ENCODE data around the gene BACE2. TPM values are rescaled to one million over a fixed set of nuclear protein-coding genes. Genes with fewer than 3 reads are reported as not detected.

BACE2 gene
- under 1 TPM; 0.32 to 0.73 TPM for total RNA-seq

DNA sequence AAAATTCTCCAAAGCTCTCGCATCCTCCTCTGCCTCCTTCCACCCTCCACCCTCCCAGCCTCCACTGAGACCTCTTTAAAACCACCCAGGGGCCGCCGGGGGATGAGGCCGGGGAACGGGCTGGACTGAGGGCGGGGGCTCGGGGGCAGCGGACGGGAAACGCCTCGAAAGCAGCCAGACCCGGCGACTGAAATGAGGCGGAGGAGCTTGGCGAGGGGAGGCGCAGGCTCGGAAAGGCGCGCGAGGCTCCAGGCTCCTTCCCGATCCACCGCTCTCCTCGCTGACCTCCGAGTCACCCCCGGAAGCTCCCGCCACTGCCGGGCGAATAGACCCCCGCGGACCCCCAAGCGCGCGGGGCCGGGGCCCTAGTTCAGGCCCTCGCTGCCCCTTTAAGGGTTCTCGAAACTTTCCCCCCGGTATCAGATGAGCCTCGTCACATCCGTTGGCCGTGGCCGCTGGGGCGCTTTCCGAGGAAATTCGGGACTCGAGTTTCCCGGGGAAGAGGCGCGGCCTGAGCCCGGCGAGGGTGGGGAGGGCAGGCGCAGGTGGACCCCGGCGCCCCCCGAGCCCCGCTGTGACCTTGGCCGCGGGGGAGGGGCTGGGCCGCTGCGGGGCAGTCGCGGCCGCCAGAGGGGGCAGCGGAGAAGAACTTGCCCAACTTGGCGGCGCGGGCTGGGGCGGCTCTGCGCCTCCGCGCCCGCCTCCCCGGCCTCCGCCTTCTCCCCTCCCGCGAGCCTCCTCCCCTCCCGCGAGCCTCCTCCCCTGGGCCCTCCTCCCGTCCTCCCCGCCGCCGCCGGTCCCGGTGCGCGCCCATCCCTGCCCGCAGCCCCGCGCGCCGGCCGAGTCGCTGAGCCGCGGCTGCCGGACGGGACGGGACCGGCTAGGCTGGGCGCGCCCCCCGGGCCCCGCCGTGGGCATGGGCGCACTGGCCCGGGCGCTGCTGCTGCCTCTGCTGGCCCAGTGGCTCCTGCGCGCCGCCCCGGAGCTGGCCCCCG lies at the start of gene BACE2:
Gene BACE2, plus strand, starts transcription at position 813 of the 995 bp plus-strand sequence. Its CDS starts 104 bp downstream, at position 917.
- CTCF ChIA-PET, result interaction anchor here (1.0 kb wide), 1 partner anchor 15 kb away, joined by 3 read pairs; no protein-coding TSS in a partner anchor
- POLR2A ChIA-PET, result no interaction called here

DNA sequence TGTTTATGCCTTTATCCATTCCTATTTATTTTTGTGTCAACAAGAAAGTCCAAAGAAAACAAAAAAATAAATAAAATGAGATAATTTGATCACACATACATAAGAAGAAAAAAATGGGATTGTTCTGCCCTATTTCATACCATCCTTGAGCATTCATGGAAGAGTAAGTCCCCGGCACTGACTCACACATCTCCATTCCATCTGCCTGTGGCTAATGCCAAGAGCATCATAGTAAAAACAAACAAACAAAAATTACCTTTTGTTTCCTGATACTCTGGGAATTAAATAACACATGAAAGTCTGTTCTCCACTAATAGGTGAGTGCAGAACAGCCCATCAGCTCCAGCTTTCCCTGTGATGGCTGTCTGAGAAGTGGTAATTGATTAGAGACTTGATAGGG lies 48.1 kb upstream of the BACE2 start:
- ChIA-PET CTCF (no interaction called here), POLR2A (no interaction called here)

DNA sequence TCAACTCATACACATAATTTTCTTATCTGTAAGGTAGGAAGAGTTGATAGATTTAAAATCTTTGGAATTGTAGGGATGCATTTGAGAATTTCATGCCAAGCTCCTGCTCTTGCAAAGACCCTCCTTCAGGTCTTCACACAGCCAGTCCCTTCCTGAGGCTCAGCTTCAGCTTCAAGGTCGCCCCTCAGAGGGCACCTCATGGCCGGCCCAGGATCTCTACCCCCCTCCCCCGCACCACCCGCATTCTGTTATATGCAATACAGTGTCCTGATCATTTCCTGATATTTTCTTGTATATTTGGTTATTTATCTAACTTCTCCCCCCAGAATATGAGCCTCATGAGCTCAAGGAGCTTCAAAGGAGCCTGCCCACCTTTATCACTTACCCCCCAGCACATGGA lies 47.0 kb upstream of the BACE2 start:
- ChIA-PET POLR2A (no interaction called here), CTCF (no interaction called here)

DNA sequence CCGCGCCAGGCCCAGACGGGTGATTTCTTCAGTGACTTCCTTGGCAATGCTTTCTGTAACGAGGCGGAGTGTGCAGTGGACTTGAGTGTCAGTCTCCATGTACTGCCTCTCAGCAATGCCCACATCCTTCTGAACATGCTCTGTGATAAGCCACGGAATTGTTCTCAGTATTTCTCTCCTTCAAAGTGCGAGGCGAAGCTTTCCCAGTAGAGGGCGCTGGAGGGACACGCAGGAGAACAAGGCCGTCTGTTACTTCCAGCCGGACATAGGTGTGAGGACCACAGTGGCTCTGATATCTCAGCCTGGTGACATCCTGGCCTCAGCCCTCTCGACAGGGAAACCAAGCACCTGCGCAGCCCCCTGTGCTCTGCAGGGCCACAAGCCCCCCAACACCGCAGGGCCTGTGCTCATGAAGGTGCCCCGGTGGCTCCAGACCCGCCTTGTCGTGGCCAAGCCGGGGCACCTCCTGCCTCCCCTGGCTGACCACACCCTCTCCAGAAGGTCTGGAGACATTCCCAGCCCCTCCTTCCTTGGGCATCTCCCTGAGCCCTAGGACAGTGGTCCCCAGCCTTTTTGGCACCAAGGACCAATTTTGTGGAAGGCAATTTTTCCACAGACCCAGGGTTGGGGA lies 46.1 kb upstream of the BACE2 start:
- ChIA-PET POLR2A (no interaction called here), CTCF (interaction anchor here (1.0 kb wide), 1 partner anchor 49 kb away, joined by 3 read pairs; no protein-coding TSS in a partner anchor)

DNA sequence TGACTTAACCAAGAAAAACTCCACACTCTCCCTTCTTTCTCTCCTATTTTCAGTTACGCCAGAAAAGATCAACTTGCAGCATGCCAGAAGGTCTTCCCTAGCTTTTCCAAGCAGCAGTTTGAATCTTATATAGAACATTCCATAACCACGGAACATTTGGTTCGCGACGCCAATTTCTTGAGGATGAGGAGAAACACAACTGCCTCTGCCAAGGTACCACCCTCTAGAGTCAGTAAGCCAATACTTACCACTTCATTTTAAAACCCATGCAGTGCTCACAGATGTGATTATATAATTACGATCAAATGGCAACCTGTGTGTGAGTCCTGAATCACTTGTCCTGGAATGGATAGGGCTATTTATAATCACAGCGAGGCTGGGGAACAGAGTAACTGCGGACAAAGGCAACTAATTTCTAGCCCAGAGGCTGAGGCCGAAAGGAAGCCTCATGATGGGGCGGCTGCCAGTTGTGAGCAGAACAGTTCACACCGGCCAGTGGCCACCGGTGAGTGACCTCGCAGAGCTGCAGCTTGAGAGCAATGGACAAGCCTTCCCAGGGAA lies 43.2 kb upstream of the BACE2 start:
- POLR2A ChIA-PET, result no interaction called here
- CTCF ChIA-PET, result no interaction called here

DNA sequence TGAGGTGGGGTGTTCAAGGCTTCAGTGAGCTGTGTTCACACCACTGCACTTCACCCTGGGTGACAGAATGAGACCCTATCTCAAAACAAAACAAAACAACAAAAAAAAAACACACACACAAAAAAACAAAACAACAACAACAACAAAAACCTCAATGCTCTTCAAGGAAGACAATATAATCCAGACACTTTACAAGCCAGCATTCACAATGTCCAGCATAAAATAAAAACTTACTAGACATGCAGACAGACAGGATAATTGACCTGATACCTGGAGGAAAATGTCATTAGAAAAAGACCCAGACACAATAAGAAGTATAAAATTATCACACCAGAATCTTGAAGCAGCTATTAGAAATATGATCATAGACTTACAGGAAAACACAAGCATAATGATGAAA lies 39.0 kb upstream of the BACE2 start:
- POLR2A ChIA-PET, result no interaction called here
- CTCF ChIA-PET, result no interaction called here

DNA sequence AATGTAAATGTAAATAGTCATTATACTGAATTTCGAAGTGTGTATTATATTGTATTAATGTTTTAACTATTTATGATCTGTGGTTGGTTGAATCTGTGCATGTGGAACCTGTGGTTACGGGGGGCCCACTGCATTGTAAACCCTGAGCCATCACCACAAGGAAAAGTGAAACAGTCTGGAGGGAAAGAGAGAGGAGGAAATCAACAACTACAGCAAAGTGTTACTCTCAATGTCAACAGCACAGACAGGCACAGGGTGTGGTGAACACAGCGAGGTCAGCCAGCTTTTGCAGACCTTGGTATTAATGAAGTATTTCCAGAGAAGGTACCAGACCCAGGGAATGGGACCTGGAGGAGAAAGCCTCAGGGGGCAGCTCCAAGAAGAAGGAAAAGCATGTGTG lies 37.1 kb upstream of the BACE2 start:
- ChIA-PET POLR2A (no interaction called here), CTCF (no interaction called here)

DNA sequence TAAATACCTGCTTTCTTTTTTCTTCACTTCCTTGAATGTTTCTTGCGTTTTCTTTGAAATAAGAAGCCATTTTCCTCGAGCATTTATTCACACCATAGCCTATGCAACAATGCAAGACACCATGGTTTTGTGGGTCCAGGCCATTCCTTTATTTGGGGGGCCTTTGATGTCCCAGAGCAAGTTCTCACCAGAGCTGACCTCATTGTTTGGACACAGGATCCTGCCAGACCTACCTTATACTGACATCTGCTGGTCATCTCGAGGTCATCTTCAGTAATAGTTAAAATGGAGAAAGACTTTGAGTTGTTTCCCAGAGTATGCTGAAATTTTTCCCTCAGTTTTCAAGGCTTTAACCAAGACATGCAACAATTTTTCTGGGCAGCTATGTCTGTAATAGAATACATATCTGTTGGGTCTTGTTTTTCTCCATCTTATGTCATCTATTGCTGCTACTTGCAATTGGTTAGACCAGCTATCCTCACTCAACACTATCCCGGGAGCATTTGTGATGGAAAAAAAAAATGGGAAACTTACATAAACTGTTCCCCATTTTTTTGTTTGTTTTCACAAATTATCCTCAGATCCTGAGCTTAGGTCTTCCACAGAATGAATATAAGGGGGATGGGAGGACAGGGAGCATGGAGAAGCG lies 34.0 kb upstream of the BACE2 start:
- ChIA-PET CTCF (no interaction called here), POLR2A (no interaction called here)

DNA sequence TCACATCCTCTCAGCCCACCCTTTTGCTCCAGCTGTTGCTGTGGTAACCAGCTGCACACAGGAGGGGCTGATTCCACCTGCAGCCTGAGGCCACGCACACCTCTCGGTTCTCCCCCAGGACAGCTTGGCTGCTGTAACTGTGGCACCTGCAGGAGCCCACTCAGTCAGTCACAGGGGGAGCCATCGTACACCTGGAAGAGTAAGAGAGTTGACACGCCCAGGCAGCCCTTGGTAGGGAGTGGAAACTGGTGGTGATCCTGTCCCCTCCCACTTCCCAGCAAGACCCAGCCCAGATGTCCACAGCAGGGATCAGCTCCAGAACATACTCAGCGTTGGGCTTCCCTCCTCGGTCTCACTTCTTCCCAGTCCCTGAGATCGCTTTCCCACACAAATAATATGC lies 32.2 kb upstream of the BACE2 start:
- CTCF ChIA-PET, result no interaction called here
- POLR2A ChIA-PET, result no interaction called here

DNA sequence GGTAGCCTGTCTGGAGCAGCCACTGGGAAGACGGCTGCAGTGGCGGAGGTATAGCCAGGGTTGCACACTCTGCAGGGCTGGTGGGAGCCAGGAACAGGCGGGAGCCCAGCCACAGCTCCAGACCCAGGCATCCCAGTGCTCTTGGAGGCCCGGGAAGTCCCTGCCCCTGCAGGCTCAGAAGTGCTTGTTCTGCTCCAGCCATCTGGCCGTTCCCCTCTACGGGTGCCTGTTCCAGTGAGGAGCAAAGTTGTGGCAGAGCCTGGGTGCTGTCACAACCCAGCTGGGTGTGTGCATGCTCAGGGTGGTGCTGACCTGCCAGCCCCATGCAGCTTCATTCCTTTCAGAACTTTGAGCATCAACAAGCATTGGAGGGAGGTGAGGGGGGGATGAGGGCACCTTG lies 31.7 kb upstream of the BACE2 start:
- ChIA-PET CTCF (no interaction called here), POLR2A (no interaction called here)

DNA sequence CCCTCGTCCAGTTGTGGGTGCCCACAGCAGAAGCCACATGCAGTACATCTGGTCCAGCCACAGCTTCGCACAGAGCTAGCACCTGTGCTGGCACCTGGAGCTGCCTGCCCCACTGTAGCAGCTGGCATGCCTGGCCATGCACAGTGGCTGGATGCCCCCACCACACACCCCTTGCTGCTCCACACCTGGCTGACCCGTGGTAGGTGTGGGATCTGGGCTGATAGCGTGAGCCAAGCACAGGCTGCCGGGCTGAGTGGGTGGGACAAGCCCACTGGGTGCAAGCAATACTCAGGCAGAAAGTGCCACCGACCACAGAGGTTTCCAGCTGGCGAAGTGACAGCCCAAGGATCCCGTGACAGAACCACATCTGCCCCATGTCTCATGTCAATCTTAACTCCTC lies 30.6 kb upstream of the BACE2 start:
- ChIA-PET CTCF (no interaction called here), POLR2A (no interaction called here)

DNA sequence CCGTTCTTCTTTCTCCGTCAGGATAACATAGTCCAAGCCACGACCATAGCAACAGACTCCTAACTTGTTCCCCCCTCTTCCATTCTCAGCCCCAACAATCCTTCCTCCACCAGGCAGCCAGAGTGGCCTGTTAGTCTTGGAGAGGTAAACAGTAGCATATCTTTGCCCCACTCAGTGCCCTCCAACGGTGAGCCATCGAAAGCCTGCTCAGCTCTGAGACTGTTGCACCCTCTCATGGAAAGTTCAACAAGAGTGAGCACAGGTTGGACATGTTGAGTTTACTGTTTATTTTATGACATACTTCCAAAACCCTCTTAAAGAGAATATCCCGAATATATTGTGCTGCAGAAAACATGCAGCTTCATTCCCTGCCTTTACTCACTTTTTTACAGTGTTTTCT lies 30.1 kb upstream of the BACE2 start:
- CTCF ChIA-PET, result no interaction called here
- POLR2A ChIA-PET, result no interaction called here

DNA sequence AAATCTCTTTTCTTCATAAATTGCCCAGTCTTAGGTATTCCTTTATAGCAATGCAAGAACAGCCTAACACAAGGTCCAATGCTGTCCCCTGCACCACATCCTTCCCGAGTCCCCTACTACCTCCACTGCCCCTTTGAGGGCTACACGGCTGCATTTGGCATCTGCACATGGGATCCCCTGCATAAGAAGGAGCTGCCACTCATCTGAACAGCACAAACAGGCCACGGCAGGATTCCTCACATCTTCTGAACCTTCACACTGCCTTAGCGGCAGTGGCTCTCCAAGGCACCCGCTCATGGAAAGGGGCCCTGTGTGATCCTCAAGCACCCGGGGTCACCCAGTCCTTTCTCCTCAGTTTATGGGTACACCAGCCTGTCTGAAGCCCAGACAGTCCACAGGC lies 29.2 kb upstream of the BACE2 start:
- CTCF ChIA-PET, result no interaction called here
- POLR2A ChIA-PET, result no interaction called here

DNA sequence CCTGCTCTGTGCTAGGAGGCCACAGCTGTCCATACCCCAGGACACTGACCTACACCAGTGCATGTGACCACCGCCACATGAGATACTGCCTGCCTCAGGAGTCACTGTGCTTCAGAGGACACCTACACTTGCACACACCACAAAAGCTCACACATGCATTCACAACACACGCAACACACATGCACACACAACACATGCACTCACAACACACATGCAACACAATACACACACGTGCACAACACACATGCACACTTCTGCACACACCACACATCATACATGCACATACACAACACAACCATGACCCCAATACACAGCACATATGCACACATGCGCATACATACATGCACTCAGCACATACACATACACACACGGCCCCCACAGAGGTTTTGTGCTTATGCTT lies 28.7 kb upstream of the BACE2 start:
- ChIA-PET POLR2A (no interaction called here), CTCF (no interaction called here)

DNA sequence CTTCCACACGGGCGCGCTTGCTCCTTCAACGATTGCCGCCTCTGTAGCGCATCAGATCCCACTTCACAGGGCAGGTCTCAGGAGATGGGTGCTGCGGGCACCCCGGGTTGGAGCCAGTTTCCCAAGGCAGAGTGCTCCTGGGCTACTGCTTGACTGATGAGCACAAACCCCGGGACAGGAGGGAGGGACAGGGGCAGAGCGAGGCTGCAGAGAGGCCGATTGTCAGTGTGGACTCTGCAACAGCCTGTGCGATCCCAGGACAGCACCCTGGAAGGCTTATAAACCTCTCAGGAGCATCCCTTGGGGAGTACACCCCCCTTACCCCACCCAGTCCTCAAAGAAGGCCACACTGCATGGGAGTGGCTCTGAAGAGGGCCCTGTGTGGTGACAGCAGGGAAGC lies 28.0 kb upstream of the BACE2 start:
- ChIA-PET POLR2A (no interaction called here), CTCF (no interaction called here)

DNA sequence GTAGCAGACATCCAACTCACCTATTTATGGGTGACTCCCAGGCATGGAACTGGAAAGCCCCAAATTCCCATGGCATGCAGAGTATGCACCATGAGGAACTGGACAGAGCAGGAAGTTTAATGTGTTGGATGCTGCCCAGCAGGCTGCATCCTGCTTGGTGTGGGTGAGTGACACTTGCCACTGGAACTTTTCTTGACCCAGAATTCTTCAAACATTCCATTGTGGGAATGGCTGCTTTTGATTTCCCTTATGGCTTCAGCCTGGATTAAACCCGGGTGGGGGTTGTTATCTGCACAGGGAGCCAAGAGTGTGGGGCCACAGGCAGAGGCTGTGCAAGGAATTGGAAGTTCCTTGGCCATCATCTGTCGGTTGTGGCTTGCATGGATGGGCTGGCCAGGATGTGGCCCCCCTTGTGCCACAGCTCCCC lies 26.9 kb upstream of the BACE2 start:
- ChIA-PET CTCF (no interaction called here), POLR2A (no interaction called here)

DNA sequence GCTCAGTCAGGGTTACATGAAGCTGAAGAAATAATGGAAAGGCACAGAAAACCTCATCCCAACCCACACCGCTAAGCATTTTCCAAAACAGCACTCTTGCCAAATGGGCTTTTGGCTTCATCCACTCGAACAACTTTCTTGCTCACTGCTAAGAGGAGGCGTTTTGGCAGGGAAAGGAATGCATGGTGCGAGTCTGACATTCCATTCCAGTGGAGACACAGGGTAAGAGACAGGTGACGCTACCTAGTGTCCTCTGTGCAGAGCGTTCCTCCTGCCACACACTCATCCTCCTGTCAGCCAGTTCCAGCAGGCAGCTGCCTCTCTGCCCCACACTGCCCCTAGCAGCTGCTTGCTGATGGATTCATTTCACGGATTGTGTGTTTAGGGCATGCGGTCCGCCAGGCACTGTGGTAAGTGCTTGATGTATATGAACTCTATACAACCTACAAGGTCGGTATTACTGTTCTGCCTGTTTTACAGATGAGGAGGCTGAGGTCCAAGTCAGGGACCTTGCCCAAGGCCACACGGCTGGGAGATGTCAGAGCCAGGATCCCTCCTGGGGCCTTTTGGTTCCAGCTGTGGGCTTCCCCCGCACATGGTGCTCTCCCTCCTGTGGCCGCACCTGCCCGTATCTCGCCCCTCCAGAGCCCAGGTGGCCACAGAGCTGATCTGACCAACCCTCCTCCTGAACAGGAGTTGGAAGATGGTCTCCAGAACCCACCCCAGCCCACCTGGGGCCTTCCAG lies 25.7 kb upstream of the BACE2 start:
- ChIA-PET POLR2A (no interaction called here), CTCF (no interaction called here)

DNA sequence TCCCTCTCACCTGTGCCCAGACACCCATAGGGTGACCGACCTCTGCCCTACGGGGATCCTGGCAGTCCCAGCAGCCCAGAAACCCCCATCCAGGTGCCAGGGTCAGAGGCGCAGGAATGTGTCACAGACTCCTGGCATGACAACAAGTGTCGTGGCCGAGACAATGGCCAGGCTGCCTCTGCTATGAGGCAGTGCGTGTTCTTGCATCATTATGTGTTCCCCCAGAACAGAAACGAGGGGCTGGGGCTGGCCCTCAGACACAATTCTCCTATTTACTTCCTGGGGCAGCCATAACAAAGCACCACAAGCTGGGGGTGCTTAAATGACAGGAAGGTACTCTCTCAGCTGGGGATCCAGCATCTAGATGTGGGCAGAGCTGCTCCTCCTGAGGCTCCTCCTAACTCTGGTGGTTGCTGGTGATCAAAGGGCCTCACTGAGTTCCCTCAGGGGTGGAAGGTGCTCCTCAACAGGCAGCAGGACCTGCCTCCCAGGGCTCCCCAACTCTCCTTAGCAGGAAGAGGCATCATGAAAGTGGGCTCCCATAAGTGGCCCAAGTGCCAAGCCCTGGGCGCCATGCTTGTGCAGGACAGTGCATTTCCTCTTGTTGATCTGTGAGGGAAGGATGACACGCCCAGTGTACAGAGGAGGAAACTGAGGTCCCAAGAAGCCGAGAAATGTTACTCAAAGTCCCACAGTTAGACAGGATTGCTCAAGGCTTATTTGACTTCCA lies 24.2 kb upstream of the BACE2 start:
- ChIA-PET CTCF (no interaction called here), POLR2A (no interaction called here)
